Stimulated activated CD8-positive, alpha-beta memory T cell treated with anti-CD3 and anti-CD28 coated beads, Interleukin-12 subunit alpha, Interleukin-12 subunit beta, amount 100 ng/mL, for 4 hours (primary cell): ENCODE results near the gene PTGDR2.
A peak's percentile ranks its signal among the peaks of the same experiment; 100 is the strongest.
"Not testable (repeated sequence)": the region's sequence is repeated elsewhere in the genome, so short reads cannot be mapped to it uniquely, and the experiment has no call there.

Experiments used
- DNase-seq: peaks from one replicate; pipeline ENCODE4 v3.0.0-alpha.2; 2020; ENCODE audit warnings: low read depth

The PTGDR2 gene

GRCh38 chr11:60841797-60842667, 13.7 kb downstream of the PTGDR2 start, which contains the start of gene CCDC86:
Gene CCDC86, plus strand, starts transcription at chr11:60842113. Its CDS starts 12 bp downstream, at chr11:60842125.
- DNase-seq = peak; percentile 99

GRCh38 chr11:60840470-60841430, 15.0 kb downstream of the PTGDR2 start:
- DNase-seq = no peak

- DNase-seq = no peak
These were observed 17.6 kb downstream of the PTGDR2 start for GRCh38 chr11:60838132-60838531.

- no peak for DNase-seq
These were observed 18.8 kb downstream of the PTGDR2 start for GRCh38 chr11:60836866-60837515.

GRCh38 chr11:60835534-60835846, 20.3 kb downstream of the PTGDR2 start:
- DNase-seq = no peak

GRCh38 chr11:60834742-60835533, 20.8 kb downstream of the PTGDR2 start:
- DNase-seq = no peak

GRCh38 chr11:60831501-60832079, 24.2 kb downstream of the PTGDR2 start:
- no peak for DNase-seq

GRCh38 chr11:60831143-60831500, 24.6 kb downstream of the PTGDR2 start:
- peak; percentile 50 for DNase-seq

GRCh38 chr11:60830478-60831142, 25.1 kb downstream of the PTGDR2 start:
- no peak for DNase-seq

GRCh38 chr11:60825790-60826189, 30.0 kb downstream of the PTGDR2 start:
- DNase-seq = no peak

- no peak for DNase-seq
These were observed 30.6 kb downstream of the PTGDR2 start for GRCh38 chr11:60825118-60825517.

- DNase-seq = not testable (repeated sequence)
These were observed 31.9 kb downstream of the PTGDR2 start for GRCh38 chr11:60823745-60824306.

GRCh38 chr11:60821827-60822599, 33.7 kb downstream of the PTGDR2 start:
- no peak for DNase-seq

GRCh38 chr11:60818057-60818456, 37.7 kb downstream of the PTGDR2 start:
- no peak for DNase-seq

- DNase-seq = no peak
These were observed 39.1 kb downstream of the PTGDR2 start for GRCh38 chr11:60816590-60817157.

- no peak for DNase-seq
These were observed 41.6 kb downstream of the PTGDR2 start for GRCh38 chr11:60814112-60814511.

GRCh38 chr11:60813324-60813723, 42.4 kb downstream of the PTGDR2 start:
- no peak for DNase-seq

GRCh38 chr11:60810569-60810968, 45.2 kb downstream of the PTGDR2 start:
- DNase-seq = no peak

- DNase-seq = no peak
These were observed 45.6 kb downstream of the PTGDR2 start for GRCh38 chr11:60810151-60810550.
